GM12801 (cell line): ENCODE data around the gene ZBTB7C.

ENCODE experiments used
- TF ChIP-seq, protein P1 (sequence below): IDR thresholded peaks from one replicate; pipeline ENCODE4 v1.5.1; 2011; ENCODE audit warnings: control low read depth; ENCODE audit not compliant: insufficient read length; ENCODE audit errors: extremely low read depth

ZBTB7C gene

DNA sequence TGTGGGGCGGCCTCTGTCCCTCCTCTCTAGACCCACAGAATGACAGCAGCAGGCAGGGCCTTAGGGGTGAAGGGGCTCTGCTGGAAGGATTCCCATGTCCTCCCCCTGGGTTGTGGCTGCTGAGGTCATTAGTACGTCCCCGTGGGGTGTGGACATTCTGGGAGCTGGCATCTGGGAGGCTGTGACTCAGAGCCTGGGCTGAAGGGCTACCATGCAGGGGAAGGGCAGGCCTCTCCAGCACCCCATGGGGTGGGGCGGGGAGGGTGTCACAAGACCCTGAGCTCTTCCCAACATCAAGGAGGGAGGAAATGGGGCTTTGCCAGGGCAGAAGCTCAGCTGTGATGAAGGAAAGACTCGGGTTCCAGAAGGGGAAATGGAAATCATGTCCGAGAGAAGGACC is 373.0 kb downstream of the ZBTB7C start:
- TF ChIP-seq, protein P1, sequence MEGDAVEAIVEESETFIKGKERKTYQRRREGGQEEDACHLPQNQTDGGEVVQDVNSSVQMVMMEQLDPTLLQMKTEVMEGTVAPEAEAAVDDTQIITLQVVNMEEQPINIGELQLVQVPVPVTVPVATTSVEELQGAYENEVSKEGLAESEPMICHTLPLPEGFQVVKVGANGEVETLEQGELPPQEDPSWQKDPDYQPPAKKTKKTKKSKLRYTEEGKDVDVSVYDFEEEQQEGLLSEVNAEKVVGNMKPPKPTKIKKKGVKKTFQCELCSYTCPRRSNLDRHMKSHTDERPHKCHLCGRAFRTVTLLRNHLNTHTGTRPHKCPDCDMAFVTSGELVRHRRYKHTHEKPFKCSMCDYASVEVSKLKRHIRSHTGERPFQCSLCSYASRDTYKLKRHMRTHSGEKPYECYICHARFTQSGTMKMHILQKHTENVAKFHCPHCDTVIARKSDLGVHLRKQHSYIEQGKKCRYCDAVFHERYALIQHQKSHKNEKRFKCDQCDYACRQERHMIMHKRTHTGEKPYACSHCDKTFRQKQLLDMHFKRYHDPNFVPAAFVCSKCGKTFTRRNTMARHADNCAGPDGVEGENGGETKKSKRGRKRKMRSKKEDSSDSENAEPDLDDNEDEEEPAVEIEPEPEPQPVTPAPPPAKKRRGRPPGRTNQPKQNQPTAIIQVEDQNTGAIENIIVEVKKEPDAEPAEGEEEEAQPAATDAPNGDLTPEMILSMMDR = no peak

DNA sequence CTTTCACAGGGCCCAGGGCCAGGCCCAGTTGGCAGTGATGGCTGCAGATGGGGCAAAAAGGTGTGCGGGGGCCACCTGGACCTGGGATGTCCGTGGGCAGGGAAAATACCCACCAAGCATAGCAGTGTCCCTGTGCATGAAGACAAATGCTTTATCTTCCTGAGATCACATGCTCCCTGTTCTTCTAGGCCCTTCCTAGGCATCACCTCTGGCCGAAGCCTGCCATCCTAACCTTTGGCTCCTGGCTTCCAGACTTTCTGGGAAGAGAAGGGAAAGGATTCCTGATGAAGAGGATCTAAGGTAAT is 373.7 kb downstream of the ZBTB7C start:
- TF ChIP-seq, protein P1 = no peak

DNA sequence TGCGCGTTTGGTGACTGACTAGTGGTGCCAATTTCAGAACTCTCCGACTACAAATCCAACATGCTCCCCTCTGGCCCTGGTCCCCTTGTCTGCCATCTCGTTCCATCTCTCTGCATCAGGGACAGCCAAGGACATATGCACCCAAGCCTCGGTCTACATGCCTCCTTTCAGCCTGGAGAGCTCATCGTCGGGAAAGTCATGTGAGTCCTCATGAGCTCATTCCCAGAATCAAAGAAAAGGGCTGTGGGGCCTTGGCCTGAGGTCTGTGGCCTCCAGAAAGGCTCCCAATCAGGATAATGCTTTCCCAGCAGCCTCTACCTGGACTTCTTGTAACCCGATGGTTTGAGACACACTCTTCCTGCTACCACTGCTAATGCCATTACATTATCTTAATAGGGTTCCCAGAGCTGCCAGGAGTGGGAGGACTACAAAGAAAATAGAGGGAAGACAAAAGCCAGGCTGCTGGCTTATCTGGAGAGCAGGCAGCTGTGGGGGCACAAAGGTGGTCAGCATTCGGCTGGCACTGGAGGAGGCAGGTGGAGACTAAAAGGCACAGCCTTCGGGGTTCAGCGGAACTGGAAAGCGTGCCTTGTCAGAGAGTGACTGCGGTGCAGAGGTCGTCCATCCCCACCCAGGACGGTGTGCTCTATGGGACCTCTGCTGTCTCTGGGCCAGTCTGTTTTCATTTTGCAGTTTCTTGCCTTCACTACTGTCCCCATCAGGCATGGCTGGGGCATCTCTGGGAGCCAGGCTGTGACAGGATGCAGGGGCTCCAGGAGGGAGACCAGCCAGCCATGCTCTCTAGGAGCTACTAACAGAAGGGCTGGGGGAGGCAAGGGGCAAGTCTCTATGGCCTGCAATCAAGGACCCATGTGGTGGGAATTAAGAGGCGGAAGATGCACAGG is 374.3 kb downstream of the ZBTB7C start:
- TF ChIP-seq, protein P1 = no peak

DNA sequence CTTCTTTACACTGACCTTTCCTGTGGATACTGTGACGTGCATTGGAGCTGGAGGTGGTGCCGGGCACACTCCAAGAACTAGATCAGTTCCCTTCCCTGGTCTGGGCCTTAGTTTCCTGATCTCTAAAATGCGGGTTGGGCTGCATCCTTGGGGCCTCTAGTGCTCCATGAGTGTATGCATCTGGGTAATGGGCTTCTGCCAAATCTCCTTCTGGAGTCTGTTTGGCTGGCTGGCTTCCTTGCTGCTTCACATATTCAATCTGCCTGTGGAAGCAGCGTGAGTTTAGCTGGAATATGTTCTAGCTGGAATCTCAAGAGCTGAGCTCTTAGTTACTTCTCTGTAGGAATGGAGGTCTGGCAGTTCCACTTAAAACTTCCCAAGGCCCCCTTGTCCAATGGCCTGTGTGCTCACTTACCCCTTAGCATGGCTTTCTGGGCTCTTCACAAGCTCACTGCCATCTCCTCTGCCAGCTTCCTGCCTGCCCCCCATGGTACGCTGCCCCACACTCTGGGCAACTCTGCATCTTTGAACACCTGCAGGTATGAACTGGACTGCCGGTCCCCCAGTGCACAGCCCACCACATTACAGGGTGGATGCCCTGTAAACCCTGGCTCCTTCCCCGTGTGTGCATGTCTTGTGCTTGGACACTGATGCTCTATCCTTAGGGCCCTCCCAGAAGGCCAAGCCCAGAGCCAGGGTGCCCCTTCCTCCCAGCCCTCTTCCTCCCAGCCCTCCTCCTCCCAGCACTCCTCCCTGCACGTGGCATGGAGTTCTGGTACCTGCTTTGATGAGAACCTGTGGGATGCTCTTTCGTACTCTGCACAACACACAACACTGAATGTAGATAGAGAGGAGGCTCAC is 375.2 kb downstream of the ZBTB7C start:
- TF ChIP-seq, protein P1 = no peak

DNA sequence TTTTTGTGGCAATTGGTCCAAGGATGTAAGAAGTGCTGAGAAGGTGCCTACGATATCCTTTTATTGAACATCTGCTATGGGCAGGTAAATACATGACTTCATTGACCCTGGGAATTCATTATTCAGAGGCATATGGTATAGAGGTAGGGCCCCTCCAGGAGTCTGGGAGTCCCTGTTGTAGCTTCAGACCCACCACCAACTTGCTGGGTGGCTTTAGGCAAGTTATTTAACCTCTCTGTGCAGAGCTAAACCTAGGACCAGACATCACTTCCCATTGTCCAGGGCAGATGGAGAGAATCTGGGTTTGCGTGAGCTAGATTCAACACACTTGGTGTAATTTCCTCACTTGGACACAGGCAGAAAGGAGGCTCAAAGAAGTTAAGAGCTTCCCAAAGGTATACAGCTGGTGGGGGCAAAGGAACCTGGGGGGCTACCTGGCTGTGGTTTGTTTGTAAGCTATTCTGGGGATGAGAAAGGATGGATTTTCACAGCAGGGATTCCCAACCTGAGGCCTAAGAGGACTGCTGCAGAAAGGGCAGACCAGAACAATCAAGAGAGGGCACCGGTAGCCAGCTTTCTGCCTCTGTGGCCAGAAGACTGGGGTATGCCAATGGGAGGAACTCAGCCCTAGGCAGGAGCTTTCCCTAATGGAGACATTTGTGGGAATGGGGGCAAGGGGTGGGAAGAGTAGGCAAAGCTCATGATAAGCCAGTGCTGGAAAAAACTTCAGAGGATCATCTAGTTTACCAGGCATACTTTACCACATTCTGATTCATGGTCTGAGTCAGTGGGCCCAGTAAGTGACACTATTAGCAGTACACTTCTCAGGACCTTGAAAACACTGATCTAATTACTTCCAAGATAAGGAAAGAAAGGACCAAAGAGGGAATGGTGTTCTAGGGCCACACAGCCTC is 376.1 kb downstream of the ZBTB7C start:
- TF ChIP-seq, protein P1 = no peak

DNA sequence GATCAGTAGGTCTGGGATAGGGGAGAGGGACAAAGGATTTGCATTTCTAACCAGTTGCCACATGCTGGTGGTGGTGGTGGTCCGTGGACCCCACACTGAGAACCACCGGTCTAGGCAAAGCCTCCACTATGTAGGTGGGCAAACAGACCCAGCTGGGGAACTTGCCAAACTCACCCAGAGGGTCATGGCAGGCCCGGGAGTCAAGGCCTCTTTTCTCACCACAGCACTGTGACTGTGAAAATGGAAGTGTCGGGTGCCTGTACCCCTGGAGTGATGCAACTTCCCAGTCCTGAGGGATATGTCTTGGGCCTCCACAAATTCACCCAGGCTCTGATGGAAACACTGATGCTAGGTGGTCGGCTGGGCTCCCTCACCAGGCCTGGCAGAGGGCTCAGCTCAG is 377.5 kb downstream of the ZBTB7C start:
- TF ChIP-seq, protein P1 = no peak
